Stromal cell of bone marrow (primary cell): Measurements from ENCODE around the gene EMC1.
"Not testable (repeated sequence)": the region's sequence is repeated elsewhere in the genome, so short reads cannot be mapped to it uniquely, and the experiment has no call there.

Source experiments
- DNase-seq: peaks from one replicate; pipeline ENCODE4 v3.0.0-alpha.2; 2012; ENCODE audit warnings: low read depth

Gene EMC1

DNA sequence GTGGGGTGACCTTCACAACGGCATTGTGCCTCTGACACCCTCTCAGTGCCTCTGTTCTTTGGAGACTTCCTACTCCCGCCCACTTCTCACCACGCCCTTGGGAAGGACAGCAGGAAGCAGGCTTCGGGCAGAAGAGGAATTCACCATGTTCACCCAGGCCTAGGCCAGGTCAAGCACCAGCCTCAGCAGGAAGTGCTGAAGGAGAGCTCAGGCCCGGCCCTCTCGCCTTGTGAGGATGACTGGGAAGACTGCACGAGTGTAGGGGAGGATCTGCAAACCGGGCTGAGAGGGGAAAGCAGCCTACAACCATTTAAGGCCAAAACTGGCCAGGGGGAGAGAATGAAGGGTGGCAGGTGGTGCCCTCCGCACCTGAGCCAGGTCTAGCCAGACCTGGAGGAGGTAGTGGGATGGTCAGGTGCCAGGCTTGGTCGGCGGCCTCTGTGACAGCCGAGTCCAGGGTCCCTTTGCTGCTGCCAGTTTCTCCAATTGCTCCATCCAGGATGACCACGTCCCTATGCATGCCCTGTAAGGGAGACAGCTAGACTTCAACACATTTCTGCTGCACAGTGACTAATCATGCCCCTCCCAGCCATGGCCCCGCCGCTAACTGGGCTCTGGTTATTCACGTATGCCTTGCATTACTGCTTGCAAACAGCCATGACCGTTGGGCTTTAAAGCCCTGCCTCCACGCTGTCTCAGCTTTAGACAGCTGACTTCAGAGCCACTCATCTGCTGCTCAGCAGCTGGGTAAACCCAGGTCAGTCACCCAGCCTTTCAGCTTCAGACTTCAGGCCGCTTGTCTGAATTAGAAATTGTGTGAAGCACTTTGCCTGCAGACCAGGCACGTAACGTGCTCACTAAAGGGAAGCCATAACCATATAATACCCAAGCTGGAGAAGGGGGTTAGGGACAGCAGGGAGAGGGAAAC is 9.2 kb upstream of the EMC1 start:
- peak; percentile 81 for DNase-seq

DNA sequence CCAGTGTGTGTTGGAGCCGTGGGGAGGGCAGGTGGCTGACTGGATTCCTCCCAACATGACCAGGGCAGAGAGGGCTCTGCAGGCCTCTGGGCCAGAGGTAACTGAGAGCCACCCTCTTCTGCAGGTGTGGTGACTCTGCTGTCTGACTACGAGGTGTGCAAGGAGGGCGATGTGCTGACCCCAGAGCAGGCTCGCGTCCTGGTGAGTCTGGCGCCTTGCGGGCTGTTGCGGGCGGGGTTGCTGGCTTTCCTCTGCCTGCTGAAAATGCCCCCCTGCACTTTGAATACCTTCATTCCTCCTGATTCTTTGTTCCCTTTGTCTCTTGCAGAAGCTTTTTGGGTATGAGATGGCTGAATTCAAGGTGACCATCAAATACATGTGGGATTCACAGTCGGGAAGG is 7.0 kb upstream of the EMC1 start:
- DNase-seq: no peak

DNA sequence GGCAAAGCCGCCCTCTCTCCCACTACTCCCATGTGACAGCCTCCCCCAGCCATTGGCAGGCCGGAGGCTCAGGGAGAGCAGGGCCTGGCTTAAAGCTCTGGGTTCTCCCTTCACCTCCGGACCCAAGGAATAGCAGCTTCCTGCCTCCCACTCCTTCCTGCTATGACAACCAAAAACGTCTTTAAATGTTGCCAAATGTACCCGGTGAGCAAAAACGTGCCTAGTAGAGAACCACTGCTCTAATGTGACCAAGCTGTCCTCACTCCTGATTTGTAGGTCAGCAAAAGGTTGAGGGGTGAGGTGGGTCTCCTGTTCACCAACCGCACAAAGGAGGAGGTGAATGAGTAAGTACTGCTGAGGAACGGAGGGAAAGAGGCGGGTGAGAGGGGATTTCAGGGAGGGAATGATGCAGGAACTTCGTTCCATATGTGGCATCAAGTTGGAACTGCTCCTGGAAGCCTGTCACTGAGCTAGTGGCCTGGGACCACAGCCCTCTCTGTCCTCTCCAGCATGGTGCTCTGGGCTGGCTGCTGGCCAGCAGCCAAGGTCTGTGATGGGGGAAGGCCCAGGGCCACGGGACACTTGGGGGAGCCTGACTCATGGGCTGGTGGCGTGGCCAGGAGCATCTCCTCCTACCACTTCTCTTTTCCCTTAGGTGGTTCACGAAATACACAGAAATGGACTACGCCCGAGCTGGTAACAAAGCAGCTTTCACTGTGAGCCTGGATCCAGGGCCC is 6.0 kb upstream of the EMC1 start:
- DNase-seq: no peak

DNA sequence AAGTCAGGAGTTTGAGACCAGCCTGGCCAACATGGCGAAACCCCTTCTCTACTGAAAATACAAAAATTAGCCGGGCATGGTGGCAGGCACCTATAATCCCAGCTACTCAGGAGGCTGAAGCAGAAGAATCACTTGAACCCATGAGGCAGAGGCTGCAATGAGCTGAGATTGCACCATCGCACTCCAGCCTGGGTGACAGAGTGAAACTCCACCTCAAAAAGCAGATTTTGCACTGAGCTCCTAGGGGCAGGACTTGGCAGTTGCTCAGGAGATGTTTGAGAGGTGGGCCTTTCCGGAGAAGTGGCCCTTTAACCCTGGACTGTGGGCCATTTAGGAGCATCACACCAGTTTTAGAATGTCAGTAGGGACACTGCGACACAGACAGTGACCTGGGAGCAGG is 5.0 kb upstream of the EMC1 start:
- DNase-seq: not testable (repeated sequence)

DNA sequence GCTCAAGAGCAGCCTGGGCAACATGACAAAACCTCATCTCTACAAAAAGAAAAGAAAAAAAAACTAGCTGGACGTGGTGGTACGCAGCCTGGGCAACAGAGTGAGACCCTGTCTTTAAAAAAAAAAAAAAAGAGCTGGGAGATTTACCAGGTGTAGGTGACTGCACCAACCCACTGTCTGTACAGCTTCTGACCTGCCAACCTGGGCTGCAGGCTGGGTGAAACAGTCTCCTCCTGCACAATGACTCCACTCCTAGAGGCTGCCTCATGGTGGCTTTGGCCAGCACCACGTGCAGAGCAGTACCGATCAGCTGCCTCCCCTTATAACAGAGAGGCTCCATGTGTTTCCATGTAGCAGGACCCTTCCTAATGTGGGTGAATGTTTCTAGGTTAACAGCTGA is 4.0 kb upstream of the EMC1 start:
- no peak for DNase-seq

DNA sequence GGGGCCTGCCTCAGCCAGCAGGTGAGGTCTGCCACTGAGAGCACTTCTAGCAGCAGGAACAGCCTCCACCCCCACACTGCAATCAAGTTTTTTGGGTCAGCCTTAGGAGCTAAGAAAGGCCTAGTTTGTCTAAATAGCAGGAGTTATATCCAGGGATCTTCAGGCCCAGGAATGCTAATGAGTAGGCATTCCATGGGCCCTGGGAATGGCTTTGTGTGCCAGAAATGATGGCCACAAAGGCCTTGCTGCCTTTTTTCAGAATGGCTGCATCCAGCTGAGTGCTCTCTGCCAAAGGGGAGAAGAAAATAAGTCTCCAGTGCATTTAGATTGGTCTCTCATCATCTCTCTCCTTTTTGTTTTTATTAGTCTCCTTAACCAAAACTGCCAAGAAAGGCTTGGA is 3.1 kb upstream of the EMC1 start:
- no peak for DNase-seq

DNA sequence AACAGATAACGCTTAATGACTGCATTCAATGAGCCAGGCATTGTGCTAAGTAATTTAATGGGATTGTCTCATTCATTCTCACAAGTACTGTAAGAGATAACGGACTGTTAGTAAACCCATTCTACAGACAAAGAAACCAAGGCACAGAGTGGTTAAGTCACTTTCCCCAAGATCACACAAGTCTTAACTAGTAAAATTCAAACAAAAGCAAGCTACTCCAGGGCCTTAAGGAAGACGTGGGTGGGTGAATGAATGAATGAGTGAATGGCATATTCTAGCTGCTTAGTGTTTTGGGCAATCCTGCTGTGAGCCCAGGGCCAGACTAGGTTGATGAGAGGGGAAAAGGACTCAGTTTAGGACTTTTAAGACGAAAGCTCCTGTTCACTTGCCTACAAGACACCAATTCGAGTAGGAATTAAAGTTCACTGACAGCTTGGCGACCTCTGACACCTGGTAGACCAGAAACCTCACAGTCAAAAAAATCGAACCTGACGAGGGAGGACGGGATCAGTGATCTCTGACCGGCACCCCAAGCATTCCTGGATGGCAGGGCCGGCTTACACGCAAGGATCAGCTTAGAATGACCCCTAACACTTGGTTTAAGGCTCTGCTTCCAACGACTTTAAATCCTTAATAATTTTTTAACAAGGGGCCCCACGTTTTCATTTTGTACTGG is 557 bp downstream of the EMC1 start:
- DNase-seq: no peak

DNA sequence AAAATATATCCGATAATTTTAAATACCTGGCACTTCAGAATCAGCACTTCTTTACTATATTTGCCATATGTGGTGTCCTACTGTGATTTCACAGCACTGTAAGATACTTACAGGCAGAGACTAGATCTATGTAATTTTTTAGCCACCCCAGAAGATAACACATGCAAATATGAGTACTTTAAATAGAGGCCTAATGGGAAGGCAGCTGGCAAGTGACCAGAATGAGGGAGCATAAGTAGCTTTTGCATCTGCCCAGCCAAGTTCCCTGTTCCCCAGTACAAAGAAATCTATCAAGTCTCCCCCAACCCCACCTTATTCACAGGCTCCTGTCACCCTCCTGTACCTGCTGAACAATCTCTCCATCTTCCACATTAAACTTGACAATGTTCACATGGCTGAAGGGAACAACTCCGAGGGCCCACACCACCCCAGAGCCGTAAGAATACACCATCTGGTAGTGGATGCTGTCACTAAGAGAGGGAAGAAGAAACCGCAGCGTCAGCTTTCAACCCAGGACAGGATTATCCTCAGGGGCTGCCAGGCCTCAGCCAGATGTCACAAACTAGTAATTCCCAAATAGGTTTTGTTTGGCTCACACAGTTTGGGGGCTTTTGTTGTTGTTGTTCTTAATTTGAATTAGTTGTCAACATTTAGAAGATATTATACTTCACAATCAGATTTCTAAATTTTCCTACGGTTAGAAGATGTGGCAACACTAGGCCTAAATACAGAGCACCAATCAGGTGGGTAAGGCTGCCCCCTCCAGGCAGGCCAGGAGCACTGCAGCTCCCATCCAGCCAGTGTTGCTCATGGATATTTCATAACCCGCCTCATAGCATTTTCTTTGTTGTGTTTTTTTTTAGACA is 10.4 kb downstream of the EMC1 start:
- DNase-seq: peak; percentile 61

DNA sequence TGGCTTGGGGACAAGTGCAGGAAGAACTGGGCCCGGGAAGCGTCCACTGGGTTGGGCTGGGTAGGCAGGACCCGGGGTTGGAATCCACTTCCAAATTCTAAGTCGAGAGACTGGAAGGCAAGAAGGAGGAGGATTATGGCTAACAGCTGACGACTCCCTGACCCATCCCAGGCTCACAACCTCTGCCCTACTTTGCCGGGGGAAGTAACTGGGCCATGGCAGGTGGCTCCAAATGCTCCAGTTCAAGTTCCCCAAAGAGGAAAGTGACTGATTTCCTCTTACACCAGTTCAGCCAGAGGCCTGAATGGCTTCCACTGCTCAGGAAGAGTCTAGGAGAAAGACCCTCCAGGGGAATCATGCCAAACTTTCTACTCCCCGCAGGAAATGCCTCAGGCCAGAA is 11.4 kb downstream of the EMC1 start:
- no peak for DNase-seq

DNA sequence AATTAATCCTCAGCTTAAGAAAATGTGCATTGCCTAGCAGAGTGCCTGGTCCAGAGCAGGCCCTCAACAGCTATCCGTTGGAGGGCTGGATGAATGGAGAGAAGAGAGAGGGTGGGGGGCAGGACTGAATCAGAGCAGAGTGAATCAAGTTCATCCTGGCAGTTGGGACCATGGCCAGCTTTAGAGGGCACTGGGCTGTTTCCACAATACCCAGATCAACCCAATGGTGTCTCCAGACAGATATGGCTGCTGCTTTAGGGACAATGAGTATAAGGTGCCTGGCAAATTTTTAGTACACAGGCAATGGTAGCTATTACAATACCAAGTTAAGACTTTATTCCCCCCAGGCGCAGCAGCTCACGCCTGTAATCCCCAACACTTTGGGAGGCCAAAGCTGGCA is 17.1 kb downstream of the EMC1 start:
- no peak for DNase-seq

DNA sequence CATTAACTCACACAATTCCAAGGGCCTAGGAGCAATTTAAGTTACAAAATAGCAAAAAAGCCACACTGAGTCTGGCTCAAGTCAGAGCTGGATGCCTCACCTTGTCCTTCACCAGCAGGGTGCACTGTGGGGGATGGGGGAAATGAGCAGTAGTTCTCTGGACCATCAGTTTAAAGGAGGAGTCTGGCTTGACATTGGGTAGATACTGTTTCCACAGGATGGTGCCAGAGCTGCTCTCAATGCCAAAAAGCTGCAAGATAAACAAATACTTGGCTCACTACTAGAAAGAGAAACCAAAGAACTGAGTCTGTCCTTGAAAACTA is 18.8 kb downstream of the EMC1 start:
- no peak for DNase-seq

DNA sequence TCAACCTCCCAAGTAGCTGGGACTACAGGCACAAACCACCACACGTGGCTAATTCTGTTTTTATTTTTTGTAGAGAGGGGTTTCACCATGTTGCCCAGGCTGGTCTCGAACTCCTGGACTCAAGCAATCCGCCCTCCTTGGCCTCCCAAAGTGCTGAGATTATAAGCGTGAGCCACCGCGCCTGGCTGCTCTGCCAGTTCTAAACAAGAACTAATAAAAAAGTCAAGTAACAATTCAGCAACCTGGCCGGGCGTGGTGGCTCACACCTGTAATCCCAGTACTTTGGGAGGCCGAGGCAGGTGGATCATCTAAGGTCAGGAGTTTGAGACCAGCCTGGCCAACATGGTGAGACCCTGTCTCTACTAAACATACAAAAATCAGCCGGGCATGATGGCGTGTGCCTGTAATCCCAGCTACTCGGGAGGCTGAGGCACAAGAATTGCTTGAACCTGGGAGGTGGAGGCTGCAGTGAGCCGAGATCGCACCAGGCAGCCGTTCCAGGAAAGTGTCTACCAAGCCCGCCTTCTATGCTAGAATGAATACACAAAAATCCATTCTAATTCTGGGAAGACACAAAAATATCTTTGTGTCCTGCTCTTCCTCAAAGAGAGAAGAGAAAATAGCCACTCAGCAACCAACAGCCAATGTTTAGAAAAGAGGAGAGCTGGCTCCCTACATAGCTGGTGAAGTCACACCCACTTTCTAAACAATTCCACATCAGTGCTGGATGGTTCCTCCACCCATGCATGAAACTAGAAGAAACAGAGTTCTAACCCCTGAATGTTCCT is 19.4 kb downstream of the EMC1 start:
- DNase-seq: not testable (repeated sequence)

DNA sequence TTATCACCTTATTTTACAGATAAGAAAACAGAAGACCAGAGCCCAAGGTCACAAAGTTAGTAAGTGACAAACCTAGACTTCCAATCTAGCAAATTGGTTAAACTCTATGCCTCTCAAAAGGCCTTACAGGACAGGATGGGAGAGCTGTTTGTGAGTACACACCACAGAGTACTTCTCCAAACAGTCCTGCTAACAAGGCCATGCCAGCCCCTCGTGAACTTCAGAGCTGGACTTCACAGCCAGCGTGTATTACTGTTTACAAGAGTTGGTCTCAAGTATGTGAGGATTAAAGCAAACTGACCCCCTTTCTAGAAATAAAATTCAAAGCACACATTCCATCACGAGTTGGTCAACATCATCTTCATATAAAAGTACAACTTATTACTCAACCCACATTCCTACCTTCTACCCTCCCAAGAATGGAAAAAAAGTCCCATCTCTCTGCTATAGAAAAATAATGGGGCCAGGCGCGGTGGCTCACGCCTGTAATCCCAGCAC is 21.4 kb downstream of the EMC1 start:
- no peak for DNase-seq

DNA sequence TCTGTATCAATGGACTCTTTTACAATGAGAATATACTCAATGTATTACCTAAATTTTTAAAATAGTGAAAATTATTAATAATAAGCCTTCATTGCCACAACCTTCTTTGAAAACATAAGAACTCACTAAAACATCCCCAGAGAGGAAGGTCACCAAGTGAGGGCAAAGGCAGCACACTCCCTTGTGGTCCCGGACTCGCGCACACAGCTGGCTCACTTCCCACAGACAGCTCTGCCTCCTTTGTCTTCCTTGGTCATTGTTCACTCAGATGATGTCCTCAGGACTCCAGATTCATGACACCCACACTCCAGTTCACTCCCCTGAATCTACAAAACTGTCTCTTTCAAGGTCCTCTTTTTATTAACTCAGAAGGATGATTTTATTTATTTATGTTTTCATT is 22.1 kb downstream of the EMC1 start:
- DNase-seq: no peak

DNA sequence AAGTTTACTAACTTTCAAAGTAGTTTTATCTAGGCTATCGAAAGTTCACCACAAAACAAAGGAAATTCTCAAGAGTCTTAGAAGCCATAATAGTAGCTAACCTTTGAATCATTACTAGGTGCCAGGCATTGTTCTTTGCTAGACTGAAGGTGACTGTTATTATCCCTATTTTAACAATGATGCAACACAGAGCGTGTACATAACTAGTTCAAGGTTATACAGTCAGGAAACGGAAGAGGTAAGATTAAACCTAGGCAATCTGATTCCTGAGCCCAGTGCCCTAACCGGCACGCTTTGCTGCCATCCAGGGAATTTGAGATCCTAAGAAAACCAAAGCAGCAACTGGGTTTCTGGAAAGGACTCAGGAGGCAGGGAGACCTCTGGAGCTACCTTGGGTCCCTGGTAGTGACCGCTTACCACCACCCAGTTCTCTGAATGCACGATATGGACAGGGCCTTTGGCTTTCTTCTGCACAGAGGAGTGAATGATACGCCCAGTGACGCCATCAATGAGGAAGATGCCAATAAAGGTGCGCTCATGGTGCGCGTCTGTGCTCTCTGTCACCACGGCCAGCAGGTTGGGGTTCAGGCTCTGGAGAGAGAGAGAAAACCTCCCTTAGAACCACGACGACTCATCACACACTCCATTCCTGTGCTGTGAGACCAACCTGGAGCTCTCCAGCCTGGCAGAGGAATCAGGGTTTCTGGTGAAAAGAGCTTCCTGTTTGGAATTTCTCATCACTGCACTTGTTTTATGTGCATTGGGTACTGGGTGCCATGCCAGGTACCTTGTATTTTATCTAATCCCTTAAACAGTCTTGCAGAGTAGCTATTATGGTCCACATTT is 28.1 kb downstream of the EMC1 start:
- no peak for DNase-seq

DNA sequence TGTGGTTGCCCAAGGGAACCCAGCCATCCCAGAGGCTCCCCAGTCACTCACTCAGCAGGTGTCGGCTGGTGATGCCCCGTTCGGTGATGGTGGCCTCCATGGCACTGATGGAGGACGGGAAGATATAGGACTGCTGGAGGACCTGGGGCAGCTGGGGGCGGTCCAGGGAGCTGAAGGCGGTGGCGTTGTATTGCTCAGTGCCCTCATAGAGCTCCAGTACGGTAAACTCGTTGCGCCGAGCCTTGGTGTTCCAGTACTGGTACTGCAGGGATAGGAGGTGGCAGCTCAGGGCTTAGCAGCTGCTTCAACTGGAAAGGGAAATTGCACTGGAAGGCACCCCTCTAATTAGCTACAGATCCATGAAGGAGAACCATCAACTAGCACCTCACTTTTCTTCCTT is 28.8 kb downstream of the EMC1 start:
- DNase-seq: no peak

DNA sequence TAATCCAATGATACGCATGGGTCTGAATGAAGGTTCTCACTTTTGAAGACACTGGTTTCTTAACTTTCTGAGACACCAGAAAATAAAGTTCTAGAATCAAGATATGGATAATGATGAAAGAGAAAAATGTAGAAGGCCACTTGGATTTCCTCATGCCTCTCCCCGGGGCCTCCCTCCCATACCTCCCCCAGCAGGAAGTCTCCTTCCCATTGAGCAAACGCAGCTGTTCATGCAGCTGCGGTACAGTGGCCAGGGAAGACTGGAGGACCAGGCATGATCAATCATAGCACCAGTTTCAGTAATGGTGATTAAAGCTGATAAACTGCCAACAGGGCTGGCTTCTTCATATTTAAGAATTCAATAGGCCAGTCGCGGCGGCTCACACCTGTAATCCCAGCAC is 30.3 kb downstream of the EMC1 start:
- no peak for DNase-seq

DNA sequence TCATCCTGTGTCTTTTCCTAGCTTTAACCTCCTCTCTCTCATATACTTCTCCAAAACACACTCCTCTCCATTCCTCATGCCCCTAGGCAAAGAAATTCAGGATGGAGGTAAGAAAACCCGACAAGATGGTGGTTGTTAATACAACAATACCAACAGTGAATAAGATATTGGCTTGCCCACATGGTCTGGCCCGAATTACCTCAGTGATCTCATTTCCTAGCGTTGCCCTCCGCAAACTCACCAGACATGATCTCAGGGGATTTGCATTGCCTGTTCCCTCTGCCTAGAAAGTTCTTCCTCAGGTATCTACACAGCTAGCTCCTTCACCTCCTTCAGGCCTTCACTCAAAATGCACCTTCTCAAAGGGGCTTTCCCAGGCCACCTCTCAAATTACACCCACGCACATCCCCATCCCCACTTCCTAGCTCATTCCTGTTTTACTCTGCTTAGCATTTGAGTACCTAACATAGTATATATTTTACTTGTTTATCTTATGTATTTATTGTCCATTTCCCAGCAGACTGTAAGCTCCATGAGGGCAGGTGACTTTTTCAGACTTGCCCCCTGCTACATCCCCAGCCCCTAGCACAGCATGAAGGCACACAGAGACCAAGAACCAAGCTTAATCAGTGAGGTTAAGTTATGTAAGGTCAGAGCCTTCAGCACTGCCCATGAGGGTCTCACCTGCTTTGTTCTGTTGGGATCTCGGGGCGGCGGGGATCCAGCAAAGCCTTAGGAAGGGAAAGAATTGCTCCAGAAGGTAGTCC is 31.1 kb downstream of the EMC1 start:
- DNase-seq: no peak

DNA sequence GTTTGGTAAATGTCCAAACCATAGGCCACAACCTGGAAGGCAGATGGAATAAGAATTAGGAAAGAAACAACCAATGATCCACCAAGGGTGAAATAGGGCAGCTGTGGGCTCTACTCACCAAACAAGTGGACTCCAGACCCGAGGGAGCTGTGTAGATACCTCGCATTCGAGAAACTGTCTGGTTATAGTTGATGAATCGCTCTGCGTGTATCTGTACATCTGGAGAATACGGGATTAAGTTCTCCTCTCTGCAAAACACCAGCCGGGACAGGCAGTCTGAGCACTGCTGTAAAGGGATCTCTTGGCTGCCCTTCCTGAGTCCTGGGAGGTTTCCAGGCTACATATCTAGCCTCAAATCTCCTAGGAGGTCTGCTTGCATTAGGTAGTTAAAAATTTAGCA is 31.9 kb downstream of the EMC1 start:
- no peak for DNase-seq
